Stomach smooth muscle (tissue), 2 donors: ENCODE measurements around the gene PLPP4.

Experiments
- H3K27ac ChIP-seq: one replicate; pipeline ENCODE4 v1.7.0; 2013; ENCODE audit warnings: mild to moderate bottlenecking, low read length, inconsistent platforms
- H3K27me3 ChIP-seq, 2 donors: one replicate each; pipeline ENCODE4 v1.7.0; 2013; ENCODE audit warnings: low read length in 2 of 2; ENCODE audit not compliant: insufficient read depth in 2 of 2, control insufficient read depth in 1 of 2
- H3K36me3 ChIP-seq, 2 donors: one replicate each; pipeline ENCODE4 v1.7.0; 2013; ENCODE audit warnings: low read length in 2 of 2; ENCODE audit not compliant: control insufficient read depth in 2 of 2, insufficient read depth in 2 of 2
- H3K4me1 ChIP-seq: one replicate; pipeline ENCODE4 v1.7.0; 2013; ENCODE audit warnings: low read length; ENCODE audit not compliant: control insufficient read depth, insufficient read depth
- H3K4me3 ChIP-seq, 2 donors: one replicate each; pipeline ENCODE4 v1.7.0; 2013; ENCODE audit warnings: low read length in 2 of 2
- H3K9ac ChIP-seq, 2 donors: one replicate each; pipeline ENCODE4 v1.7.0; 2013; ENCODE audit warnings: low read length in 2 of 2, mild to moderate bottlenecking in 1 of 2
- H3K9me3 ChIP-seq, 2 donors: one replicate each; pipeline ENCODE4 v1.7.0; 2013; ENCODE audit warnings: low read length in 2 of 2; ENCODE audit not compliant: control insufficient read depth in 2 of 2
- donor health status: healthy.
- donor health status: Pancreatic carcinoma.

PLPP4 gene

GRCh38 chr10:120474956-120475355, 17.9 kb downstream of the PLPP4 start:
- H3K27ac ChIP-seq, result no peak overlapping the region
- no peaks in the 10 kb centered on the region for H3K27me3 ChIP-seq
- H3K9me3 ChIP-seq, result no peaks in the 10 kb centered on the region
- H3K4me1 ChIP-seq, result no peaks in the 10 kb centered on the region
- H3K36me3 ChIP-seq, result no peaks in the 10 kb centered on the region
- H3K4me3 ChIP-seq, result no peak overlapping the region
- H3K9ac ChIP-seq, result no peak overlapping the region

GRCh38 chr10:120475844-120476791, 19.1 kb downstream of the PLPP4 start:
- Histone ChIP-seq H3K4me1 (no peaks in the 10 kb centered on the region), H3K9me3 (no peaks in the 10 kb centered on the region), H3K36me3 (no peaks in the 10 kb centered on the region), H3K4me3 (no peak overlapping the region), H3K27ac (no peak overlapping the region), H3K9ac (no peak overlapping the region), H3K27me3 (no peaks in the 10 kb centered on the region)

- H3K4me1 ChIP-seq, result no peaks in the 10 kb centered on the region
- no peak overlapping the region for H3K9ac ChIP-seq
- H3K27me3 ChIP-seq, result no peaks in the 10 kb centered on the region
- no peaks in the 10 kb centered on the region for H3K36me3 ChIP-seq
- no peak overlapping the region for H3K4me3 ChIP-seq
- H3K27ac ChIP-seq, result no peak overlapping the region
- peaks cover 0 to 3% of the 10 kb centered on the region in 2 donors for H3K9me3 ChIP-seq
Observed at GRCh38 chr10:120477021-120477742, 20.2 kb downstream of the PLPP4 start.

GRCh38 chr10:120477743-120478141, 20.7 kb downstream of the PLPP4 start:
- peaks cover 0 to 3% of the 10 kb centered on the region in 2 donors for H3K9me3 ChIP-seq
- H3K27me3 ChIP-seq, result no peaks in the 10 kb centered on the region
- H3K9ac ChIP-seq, result no peak overlapping the region
- H3K27ac ChIP-seq, result no peak overlapping the region
- no peaks in the 10 kb centered on the region for H3K4me1 ChIP-seq
- H3K4me3 ChIP-seq, result no peak overlapping the region
- H3K36me3 ChIP-seq, result no peaks in the 10 kb centered on the region

GRCh38 chr10:120478386-120478785, 21.4 kb downstream of the PLPP4 start:
- H3K27me3 ChIP-seq, result no peaks in the 10 kb centered on the region
- H3K4me3 ChIP-seq, result no peak overlapping the region
- H3K9me3 ChIP-seq, result peaks cover 0 to 3% of the 10 kb centered on the region in 2 donors
- no peaks in the 10 kb centered on the region for H3K36me3 ChIP-seq
- H3K27ac ChIP-seq, result no peak overlapping the region
- no peaks in the 10 kb centered on the region for H3K4me1 ChIP-seq
- H3K9ac ChIP-seq, result no peak overlapping the region

DNA sequence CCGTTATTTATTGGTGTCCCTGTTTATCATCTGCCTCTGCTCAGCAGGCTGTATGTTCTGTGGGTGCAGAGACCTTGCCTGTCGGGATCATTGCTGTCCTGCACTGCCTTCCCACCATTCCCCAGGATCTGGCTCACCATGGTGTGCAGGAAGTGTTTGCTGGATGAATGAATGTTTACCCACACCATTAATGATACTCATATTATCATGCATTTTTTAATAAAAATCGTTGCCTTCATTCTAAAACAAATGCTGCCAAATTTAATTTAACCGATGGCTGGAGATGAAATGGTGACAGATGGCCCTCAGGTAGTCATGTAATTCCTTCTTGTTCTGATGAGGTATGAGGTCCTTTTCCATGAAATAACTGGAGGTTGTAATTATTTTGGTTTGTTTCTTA, 22.5 kb downstream of the PLPP4 start:
- H3K27me3 ChIP-seq, result no peaks in the 10 kb centered on the region
- H3K36me3 ChIP-seq, result no peaks in the 10 kb centered on the region
- H3K4me3 ChIP-seq, result no peak overlapping the region
- H3K27ac ChIP-seq, result no peak overlapping the region
- peaks cover 0 to 3% of the 10 kb centered on the region in 2 donors for H3K9me3 ChIP-seq
- H3K9ac ChIP-seq, result no peak overlapping the region
- no peaks in the 10 kb centered on the region for H3K4me1 ChIP-seq

DNA sequence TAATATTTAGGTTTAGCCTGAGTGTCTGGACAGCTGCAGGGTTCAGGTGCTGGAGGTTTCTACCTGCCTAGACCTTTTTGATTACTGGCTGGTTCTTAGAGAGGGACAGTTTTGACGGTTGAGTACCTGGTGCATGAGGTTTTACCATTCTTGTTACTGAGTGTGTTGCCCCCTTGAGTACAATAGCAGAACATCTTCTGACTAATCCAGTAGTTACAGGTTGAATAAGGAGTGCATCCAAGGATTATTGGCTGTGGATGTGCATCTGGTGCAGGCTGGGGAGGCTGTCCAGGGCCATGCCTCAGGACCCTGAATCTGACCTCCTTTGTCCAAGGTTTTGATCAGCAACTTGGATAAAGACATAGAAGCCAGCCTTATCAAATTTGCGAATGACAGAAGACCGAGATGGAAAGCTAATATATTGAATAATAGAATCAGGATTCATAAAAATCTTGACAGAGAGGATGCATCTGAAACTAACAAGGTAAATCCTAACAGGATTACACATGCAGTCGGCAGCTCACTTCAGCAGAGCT, 23.1 kb downstream of the PLPP4 start:
- H3K27me3 ChIP-seq, result no peaks in the 10 kb centered on the region
- no peaks in the 10 kb centered on the region for H3K36me3 ChIP-seq
- no peak overlapping the region for H3K27ac ChIP-seq
- H3K4me3 ChIP-seq, result no peak overlapping the region
- H3K9ac ChIP-seq, result no peak overlapping the region
- H3K9me3 ChIP-seq, result peaks cover 0 to 3% of the 10 kb centered on the region in 2 donors
- H3K4me1 ChIP-seq, result no peaks in the 10 kb centered on the region

- Histone ChIP-seq H3K27me3 (no peaks in the 10 kb centered on the region), H3K9me3 (peaks cover 0 to 3% of the 10 kb centered on the region in 2 donors), H3K4me1 (no peaks in the 10 kb centered on the region), H3K27ac (no peak overlapping the region), H3K4me3 (no peak overlapping the region), H3K9ac (no peak overlapping the region), H3K36me3 (no peaks in the 10 kb centered on the region)
Observed at GRCh38 chr10:120480848-120481247, 23.8 kb downstream of the PLPP4 start.

- Histone ChIP-seq H3K36me3 (no peaks in the 10 kb centered on the region), H3K4me1 (no peaks in the 10 kb centered on the region), H3K27ac (no peak overlapping the region), H3K9me3 (peaks cover 0 to 3% of the 10 kb centered on the region in 2 donors), H3K9ac (no peak overlapping the region), H3K27me3 (no peaks in the 10 kb centered on the region), H3K4me3 (no peak overlapping the region)
Observed at GRCh38 chr10:120483006-120483405, 26.0 kb downstream of the PLPP4 start.

- H3K9ac ChIP-seq, result no peak overlapping the region
- H3K27ac ChIP-seq, result no peak overlapping the region
- H3K36me3 ChIP-seq, result no peaks in the 10 kb centered on the region
- H3K9me3 ChIP-seq, result peaks cover 0 to 3% of the 10 kb centered on the region in 2 donors
- H3K4me1 ChIP-seq, result no peaks in the 10 kb centered on the region
- H3K27me3 ChIP-seq, result no peaks in the 10 kb centered on the region
- H3K4me3 ChIP-seq, result no peak overlapping the region
Observed at GRCh38 chr10:120483651-120484301, 26.7 kb downstream of the PLPP4 start.
